GM18499 (cell line): ENCODE data around the gene YPEL2.
"Not testable (repeated sequence)": the region's sequence is repeated elsewhere in the genome, so short reads cannot be mapped to it uniquely, and the experiment has no call there.

Source experiments
- ATAC-seq: cut with Tn5 transposase; IDR thresholded peaks from one replicate; pipeline ENCODE4 v1.9.1; 2021; ENCODE audit warnings: moderate number of reproducible peaks; ENCODE audit not compliant: insufficient read depth, unreplicated experiment

The YPEL2 gene

DNA sequence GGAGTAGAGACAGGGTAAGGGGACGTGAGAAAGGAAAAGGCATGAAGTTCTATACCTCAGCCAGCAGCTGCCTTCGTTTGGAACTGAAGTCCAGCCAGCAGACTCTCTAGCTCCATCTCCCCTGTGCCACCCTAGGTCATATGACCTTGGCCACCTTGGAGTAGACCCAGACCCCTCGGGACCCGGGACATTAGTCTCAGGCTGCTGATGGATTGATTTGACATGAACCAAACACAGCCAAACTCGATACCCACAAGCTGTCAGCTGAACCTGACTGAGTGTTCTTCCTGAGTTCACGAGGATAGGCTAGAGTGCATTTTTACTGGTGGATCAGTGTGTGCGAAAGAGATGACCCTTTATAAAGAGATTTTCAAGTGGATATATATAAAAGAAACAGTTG is 68.5 kb downstream of the YPEL2 start:
- ATAC-seq, result no peak

DNA sequence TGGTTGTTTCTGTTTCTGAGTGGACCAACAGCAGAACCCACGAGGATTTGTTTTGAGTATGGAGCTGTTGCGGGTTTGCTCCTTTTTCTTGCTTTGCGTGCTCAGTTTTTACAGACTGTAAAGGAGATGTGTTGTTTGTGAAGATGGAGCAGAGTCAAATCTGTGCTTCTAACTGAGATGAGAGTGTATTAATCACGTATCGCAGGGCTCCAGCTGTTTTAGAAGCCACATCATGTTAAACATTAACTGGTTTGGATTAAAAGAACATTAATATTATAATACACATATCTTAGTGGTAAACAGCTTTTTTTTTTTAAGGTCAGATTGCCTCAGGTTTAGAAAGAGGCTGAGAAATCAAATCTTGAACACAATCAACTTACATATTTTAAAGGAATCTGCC is 69.4 kb downstream of the YPEL2 start:
- ATAC-seq, result no peak

DNA sequence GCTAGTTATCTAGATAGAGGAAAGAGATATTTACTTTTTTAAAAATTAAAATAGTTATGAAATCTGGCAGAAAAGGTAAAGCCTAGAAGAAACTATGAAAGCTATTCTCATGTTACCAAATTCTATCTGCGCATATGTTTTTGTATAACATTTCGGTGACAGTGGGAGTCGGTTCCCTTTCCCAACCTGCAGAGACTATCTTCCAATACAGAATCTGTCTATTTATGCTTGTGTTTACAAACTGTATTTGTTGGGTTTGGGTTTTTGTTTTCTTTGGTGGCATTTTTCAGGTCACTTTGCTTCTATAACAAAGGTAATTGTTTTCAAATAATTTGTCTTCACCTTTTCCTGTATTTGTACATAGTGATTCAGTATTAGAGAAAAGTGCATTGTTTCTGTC is 69.8 kb downstream of the YPEL2 start:
- ATAC-seq, result no peak

DNA sequence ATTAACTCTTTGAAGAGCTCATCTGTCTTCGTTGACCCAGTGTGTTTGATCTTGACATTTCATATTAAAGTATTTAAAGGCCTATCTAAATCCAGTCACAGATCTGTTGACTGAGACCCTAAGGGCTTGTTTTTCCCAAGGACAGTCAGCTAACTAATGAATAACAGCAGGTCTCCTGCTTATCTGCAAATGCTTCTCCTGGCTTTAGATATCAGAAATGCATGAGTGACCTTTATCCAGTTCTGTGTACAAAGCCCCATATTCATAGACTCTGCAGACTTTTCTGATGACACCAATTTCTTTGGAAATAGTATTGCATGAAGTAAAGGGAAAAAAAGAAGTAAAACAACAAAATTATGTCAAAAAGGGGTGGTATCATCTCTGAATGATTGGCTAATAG is 70.3 kb downstream of the YPEL2 start:
- ATAC-seq, result no peak

- no peak for ATAC-seq
Observed at GRCh38 chr17:59402760-59403159, 71.3 kb downstream of the YPEL2 start.

- no peak for ATAC-seq
Observed at GRCh38 chr17:59404471-59404870, 73.0 kb downstream of the YPEL2 start.

DNA sequence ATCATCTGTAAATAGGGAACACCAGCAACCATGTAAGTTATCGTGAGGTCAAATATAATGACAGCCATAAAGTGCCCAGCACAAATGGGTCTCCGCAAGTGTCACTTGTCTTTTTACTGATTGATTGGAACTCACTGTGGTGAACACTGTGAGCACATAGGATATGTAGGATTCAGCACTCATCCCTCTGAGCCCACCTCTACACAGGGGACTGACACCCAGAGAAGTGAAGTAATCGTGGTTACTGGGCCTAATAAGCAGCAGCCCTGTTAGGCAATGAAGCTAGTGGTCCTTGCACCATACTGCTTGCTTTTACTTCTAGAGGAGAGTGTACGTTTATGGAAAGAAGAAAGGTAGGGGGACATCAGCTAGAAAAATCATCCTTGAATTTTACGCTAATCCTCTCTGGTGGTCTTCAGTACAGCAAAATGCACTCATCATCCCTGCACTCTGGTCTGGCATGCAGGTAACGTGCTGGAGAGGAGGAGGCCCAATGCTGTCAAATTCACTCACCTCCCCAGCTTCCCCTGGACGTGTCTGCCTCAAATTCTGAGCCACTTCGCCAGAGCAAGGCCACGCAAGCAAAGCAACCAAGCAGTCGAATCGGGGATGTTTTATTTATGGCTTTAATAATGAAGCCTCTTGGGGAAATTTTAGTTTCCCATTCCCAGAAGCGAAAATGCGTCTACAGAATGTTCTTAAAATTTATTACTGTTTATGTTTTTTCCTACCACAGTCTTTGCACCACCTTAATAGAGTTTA is 74.7 kb downstream of the YPEL2 start:
- ATAC-seq, result no peak

GRCh38 chr17:59406808-59407381 is 75.4 kb downstream of the YPEL2 start:
- ATAC-seq, result no peak

GRCh38 chr17:59409336-59410048 is 78.0 kb downstream of the YPEL2 start:
- ATAC-seq, result no peak

GRCh38 chr17:59410049-59410437 is 78.6 kb downstream of the YPEL2 start:
- ATAC-seq, result no peak

DNA sequence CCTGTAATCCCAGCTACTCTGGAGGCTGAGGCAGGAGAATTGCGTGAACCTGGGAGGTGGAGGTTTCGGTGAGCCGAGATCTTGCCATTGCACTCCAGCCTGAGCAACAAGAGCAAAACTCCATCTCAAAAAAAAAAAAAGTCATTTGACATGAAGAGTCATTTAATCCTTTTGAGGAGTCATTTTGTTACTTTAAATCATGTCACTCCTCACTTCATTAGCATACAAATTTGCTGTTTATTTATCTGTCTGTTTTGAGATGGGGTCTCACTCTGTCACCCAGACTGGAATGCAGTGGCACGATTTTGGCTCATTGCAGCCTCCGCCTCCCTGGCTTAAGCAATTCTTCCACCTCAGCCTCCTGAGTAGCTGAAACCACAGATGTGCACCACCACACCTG is 81.0 kb downstream of the YPEL2 start:
- ATAC-seq, result not testable (repeated sequence)

GRCh38 chr17:59413014-59413766 is 81.7 kb downstream of the YPEL2 start:
- ATAC-seq, result no peak

- ATAC-seq, result no peak
Observed at GRCh38 chr17:59415397-59415796, 83.9 kb downstream of the YPEL2 start.

DNA sequence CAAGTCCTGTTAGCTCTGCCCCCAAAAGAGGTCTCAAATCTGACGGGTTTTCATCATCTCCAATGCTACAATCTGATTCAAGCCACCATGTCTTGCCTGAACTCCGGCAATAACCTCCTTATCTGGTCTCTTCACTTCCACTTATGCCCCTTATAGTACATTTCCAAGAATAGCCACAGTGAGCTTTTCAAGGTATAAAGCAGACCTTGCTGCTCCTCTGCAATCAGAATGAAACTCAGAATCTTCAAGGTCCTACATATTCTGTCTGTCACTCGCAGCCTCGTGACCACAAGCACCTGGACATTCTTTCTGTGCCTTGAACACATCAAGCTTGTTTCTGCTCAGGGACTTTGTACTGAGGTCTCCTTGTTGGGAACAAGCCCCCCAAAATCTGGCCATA is 84.7 kb downstream of the YPEL2 start:
- ATAC-seq, result no peak

DNA sequence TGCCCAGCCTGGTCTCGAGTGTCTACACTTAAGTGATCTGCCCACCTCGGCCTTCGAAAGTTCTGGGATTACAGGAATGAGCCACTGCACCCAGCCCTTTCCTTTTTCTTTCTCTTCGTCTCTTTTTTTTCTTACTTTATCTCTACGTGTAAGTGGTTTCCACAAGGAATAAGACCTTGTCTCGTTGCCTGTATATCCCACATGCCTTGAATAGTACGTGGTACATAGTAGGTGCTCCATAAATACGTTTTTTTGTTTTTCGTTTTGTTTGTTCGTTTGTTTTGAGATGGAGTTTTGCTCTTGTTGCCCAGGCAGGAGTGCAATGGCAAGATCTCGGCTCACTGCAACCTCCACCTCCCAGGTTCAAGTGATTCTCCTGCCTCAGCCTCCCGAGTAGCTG is 86.0 kb downstream of the YPEL2 start:
- ATAC-seq, result no peak

GRCh38 chr17:59418732-59419166 is 87.3 kb downstream of the YPEL2 start:
- ATAC-seq, result no peak

- ATAC-seq, result no peak
Observed at GRCh38 chr17:59420901-59421300, 89.4 kb downstream of the YPEL2 start.

DNA sequence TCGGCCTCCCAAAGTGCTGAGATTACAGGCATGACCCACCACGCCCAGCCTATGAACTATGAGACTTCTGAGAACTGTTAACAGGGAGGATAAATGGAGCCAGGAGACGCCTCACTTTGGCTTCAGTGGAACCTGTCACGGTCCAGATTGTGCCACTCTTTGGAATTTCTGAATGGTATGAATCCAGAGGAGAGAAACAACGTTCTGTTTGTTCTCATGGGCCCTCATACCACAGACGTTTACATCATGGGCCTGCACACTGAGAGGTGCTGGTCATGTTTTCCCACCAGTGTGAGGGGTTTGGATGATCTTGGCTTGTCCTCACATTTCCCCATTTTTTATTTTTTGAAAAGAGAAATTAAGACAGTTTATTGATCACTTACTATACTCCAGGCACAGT is 90.3 kb downstream of the YPEL2 start:
- no peak for ATAC-seq

DNA sequence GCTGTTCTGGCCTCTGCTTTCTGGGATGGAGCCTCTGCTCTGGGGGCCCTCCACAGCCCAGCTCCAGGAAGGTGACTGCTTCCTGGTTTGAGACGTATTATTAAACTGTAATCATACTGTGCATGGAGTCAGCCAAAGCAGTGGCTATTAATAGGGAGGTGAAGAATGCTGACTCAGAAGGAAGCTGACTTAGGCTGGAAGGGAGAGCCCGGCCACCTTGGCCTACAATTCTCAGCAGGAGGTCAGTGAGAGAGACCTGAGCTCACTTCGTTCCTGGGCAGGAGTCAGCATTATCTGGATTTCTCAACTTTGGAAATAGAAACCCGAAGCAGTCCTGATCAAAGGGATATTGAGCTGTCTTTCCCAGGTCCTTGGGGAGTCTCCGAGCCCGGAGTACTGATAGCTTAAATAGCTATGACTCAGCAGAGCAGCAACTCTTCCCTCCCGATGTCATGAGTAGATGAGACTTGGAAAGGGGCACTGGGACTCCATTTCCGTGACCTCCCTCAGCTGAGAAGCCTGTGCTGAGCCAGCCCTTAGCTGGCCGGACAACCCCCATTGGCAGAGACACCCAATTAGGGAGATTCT is 91.8 kb downstream of the YPEL2 start:
- ATAC-seq, result no peak

DNA sequence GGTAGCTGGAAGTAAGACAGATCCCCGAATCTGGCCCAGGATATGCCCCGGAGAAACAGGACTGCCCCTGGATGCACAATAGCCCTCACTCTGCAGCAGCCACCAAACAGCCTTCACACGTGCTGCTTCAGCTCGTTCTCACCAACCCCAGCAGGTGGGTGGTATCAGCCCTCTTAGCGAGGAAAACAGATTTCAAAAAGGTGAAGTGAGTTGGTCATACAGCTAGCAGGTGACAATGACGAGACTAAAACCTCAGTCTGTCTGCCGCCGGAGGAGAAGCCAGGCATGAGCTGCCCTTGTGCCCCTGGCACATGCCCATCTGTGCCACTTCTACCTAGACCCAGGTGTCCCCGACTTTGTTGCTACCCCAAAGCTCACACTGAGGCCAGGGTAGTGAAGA is 92.4 kb downstream of the YPEL2 start:
- no peak for ATAC-seq

GRCh38 chr17:59424331-59424730 is 92.9 kb downstream of the YPEL2 start:
- no peak for ATAC-seq
